NCI-H2196 treated with DMSO at 0.1 percent for 48 hours (cell line): Measurements from ENCODE around the gene KCTD5.

ENCODE experiments used
- DNase-seq: peaks from one replicate; lab custom pipeline; 2025; ENCODE audit not compliant: unreplicated experiment; lab: John Stamatoyannopoulos, UW

The KCTD5 gene

GRCh38 chr16:2748757-2749455 lies 66.6 kb downstream of the KCTD5 start:
- DNase-seq: peak; percentile 85

GRCh38 chr16:2749476-2749875 lies 67.2 kb downstream of the KCTD5 start:
- DNase-seq: no peak

- no peak for DNase-seq
These were observed 67.6 kb downstream of the KCTD5 start for GRCh38 chr16:2749936-2750335.

- no peak for DNase-seq
These were observed 69.3 kb downstream of the KCTD5 start for GRCh38 chr16:2751577-2752034.

- DNase-seq: peak; percentile 94
These were observed 69.9 kb downstream of the KCTD5 start, which contains the start of gene SRRM2 for GRCh38 chr16:2752035-2752849. Gene SRRM2 (plus strand): TSS chr16:2752638. CDS start chr16:2756365, 3,727 bp downstream.

GRCh38 chr16:2752850-2753732 lies 70.8 kb downstream of the KCTD5 start:
- DNase-seq: peak; percentile 80

- DNase-seq: no peak
These were observed 71.4 kb downstream of the KCTD5 start for GRCh38 chr16:2753733-2754020.

- no peak for DNase-seq
These were observed 72.8 kb downstream of the KCTD5 start for GRCh38 chr16:2755158-2755557.

GRCh38 chr16:2756288-2757015 lies 74.1 kb downstream of the KCTD5 start:
- DNase-seq: no peak

- no peak for DNase-seq
These were observed 75.0 kb downstream of the KCTD5 start for GRCh38 chr16:2757344-2757743.
